Measurements from ENCODE around the gene RAB1B.

GRCh38 chr11:66294626-66295620 is 26.5 kb downstream of the RAB1B start:
- TF ChIP-seq CTCF (conservative IDR thresholded peaks at IDR 0.05 in 1 of 2, IDR thresholded peaks at IDR 0.05 in 1 of 2; ENCODE audit: extremely low read depth in 1 of 2, insufficient read depth in 1 of 2, low read depth in 1 of 2, low read length in 2 of 2) (no peak), EZH2 (IDR thresholded peaks at IDR 0.05; ENCODE audit: borderline replicate concordance, low read length) (no peak)
